SK-N-SH (cell line): ENCODE data around the gene PTPN12. TPM values are rescaled to one million over a fixed set of nuclear protein-coding genes. Genes with fewer than 3 reads are reported as not detected.

Source experiments
- CTCF ChIA-PET: fragments of 300-600, 350-600 bp; formaldehyde crosslinking; extraction: SDS; loops from one replicate; lab custom pipeline; 2021; lab: Yijun Ruan, JAX
- POLR2A ChIA-PET: fragments of 350-600 bp; sonication (Branson Sonifier 250); formaldehyde crosslinking; extraction: SDS; loops from one replicate; lab custom pipeline; 2020; ENCODE audit warnings: antibody characterized with exemption, inconsistent platforms; lab: Yijun Ruan, JAX
- DNase-seq: peaks from one replicate; pipeline ENCODE4 v3.0.0; 2012
- H2AFZ ChIP-seq: fragments of 200-600 bp; sonication (generic); 2 replicates; pipeline ENCODE4 v1.8.1; 2016; ENCODE audit warnings: antibody characterized with exemption, mild to moderate bottlenecking, low read depth
- H3F3A ChIP-seq: fragments of 200-600 bp; sonication (generic); replicated peaks from 2 replicates; pipeline ENCODE3; 2016; ENCODE audit warnings: antibody characterized with exemption, mild to moderate bottlenecking; ENCODE audit not compliant: insufficient read depth
- H3K27ac ChIP-seq, 2 experiments: fragments of 200-500 bp in 1 of 2; fragments of 200-600 bp in 1 of 2; sonication (Bioruptor generic) in 1 of 2; sonication (generic), shearing (Covaris generic) in 1 of 2; 2 replicates each; pipeline versions ENCODE4 v1.5.1 to v1.6.1; 2014 to 2016; ENCODE audit warnings: low read depth in 2 of 2, inconsistent platforms in 1 of 2, low read length in 1 of 2, mild to moderate bottlenecking in 1 of 2, mixed read lengths in 1 of 2
- H3K27me3 ChIP-seq: fragments of 200-600 bp; sonication (generic), shearing (Covaris generic); 2 replicates; pipeline ENCODE4 v1.6.1; 2016; ENCODE audit warnings: mixed run types; ENCODE audit not compliant: insufficient read depth
- H3K36me3 ChIP-seq, 2 experiments: fragments of 200-500 bp in 1 of 2; fragments of 200-600 bp in 1 of 2; sonication (Bioruptor generic) in 1 of 2; sonication (generic) in 1 of 2; replicated peaks in 1 of 2; 2 replicates each; pipeline versions ENCODE3 to v1.5.1; 2014 to 2016; ENCODE audit warnings: low read length in 1 of 2, mild to moderate bottlenecking in 1 of 2; ENCODE audit not compliant: insufficient read depth in 2 of 2, control insufficient read depth in 1 of 2
- H3K4me1 ChIP-seq, 2 experiments: fragments of 200-500 bp in 1 of 2; fragments of 200-600 bp in 1 of 2; sonication (Bioruptor generic) in 1 of 2; sonication (generic), shearing (Covaris generic) in 1 of 2; 2 replicates each; pipeline versions ENCODE4 v1.5.1 to v1.6.1; 2014 to 2016; ENCODE audit warnings: low read depth in 1 of 2, low read length in 1 of 2, mixed run types in 1 of 2; ENCODE audit not compliant: insufficient read depth in 2 of 2, control insufficient read depth in 1 of 2
- H3K4me2 ChIP-seq: fragments of 200-600 bp; sonication (generic), shearing (Covaris generic); 2 replicates; pipeline ENCODE4 v1.6.1; 2017; ENCODE audit warnings: mixed run types
- H3K4me3 ChIP-seq, 2 experiments: fragments of 200-500 bp in 1 of 2; fragments of 200-600 bp in 1 of 2; sonication (Bioruptor generic) in 1 of 2; sonication (generic), shearing (Covaris generic) in 1 of 2; 2 replicates each; pipeline versions ENCODE4 v1.5.1 to v1.8.1; 2014 to 2016; ENCODE audit warnings: low read depth in 2 of 2, inconsistent platforms in 1 of 2, low read length in 1 of 2, mild to moderate bottlenecking in 1 of 2, mixed read lengths in 1 of 2, moderate library complexity in 1 of 2
- H3K79me2 ChIP-seq: fragments of 200-600 bp; sonication (generic); 2 replicates; pipeline ENCODE4 v1.8.1; 2017; ENCODE audit warnings: mild to moderate bottlenecking; ENCODE audit not compliant: insufficient read depth
- H3K9ac ChIP-seq: fragments of 200-600 bp; sonication (generic); 2 replicates; pipeline ENCODE4 v1.6.1; 2017; ENCODE audit warnings: mixed run types
- H3K9me2 ChIP-seq: fragments of 200-600 bp; sonication (generic); 2 replicates; pipeline ENCODE4 v1.6.1; 2017; ENCODE audit warnings: mixed run types
- H3K9me3 ChIP-seq: fragments of 200-600 bp; sonication (generic); 2 replicates; pipeline ENCODE4 v1.6.1; 2017; ENCODE audit warnings: mixed run types, mild to moderate bottlenecking, moderate library complexity
- H4K20me1 ChIP-seq: fragments of 200-600 bp; sonication (generic); 2 replicates; pipeline ENCODE4 v1.6.1; 2017; ENCODE audit warnings: mild to moderate bottlenecking, mixed run types; ENCODE audit not compliant: insufficient read depth
- CHD2 ChIP-seq: fragments of 150-350 bp; IDR thresholded peaks from 2 replicates; pipeline ENCODE4 v1.6.1; 2018; ENCODE audit warnings: low read length; ENCODE audit not compliant: partially characterized antibody
- EZH2phosphoT487 ChIP-seq: fragments of 200-600 bp; sonication (generic); IDR thresholded peaks from 2 replicates; pipeline ENCODE4 v1.6.1; 2017; ENCODE audit warnings: low read depth, mixed run types, mild to moderate bottlenecking, antibody characterized with exemption, moderate library complexity, borderline replicate concordance
- GABPA ChIP-seq: IDR thresholded peaks from 2 replicates; pipeline ENCODE4 v1.4.0; 2012; ENCODE audit warnings: low read depth, mild to moderate bottlenecking
- GATA2 ChIP-seq: sonication (generic); formaldehyde crosslinking; IDR thresholded peaks from 2 replicates; pipeline ENCODE4 v1.5.0; 2020; ENCODE audit warnings: mild to moderate bottlenecking, missing genetic modification reagents
- POLR2AphosphoS5 ChIP-seq: IDR thresholded peaks from 2 replicates; pipeline ENCODE4 v1.6.1; 2012; ENCODE audit warnings: low read depth, low read length
- RAD21 ChIP-seq: IDR thresholded peaks from 2 replicates; pipeline ENCODE4 v1.6.1; 2012; ENCODE audit warnings: mild to moderate bottlenecking, low read length
- RFX5 ChIP-seq: IDR thresholded peaks from 2 replicates; pipeline ENCODE4 v1.6.1; 2012; ENCODE audit warnings: mild to moderate bottlenecking, improper control_type of control experiment, low read length
- RXRA ChIP-seq: IDR thresholded peaks from 2 replicates; pipeline ENCODE4 v1.4.0; 2012; ENCODE audit warnings: low read depth, mild to moderate bottlenecking, borderline replicate concordance
- SIN3A ChIP-seq: IDR thresholded peaks from 2 replicates; pipeline ENCODE4 v1.6.1; 2012; ENCODE audit warnings: low read depth, mild to moderate bottlenecking, low read length, moderate library complexity, borderline replicate concordance
- SMC3 ChIP-seq: IDR thresholded peaks from 2 replicates; pipeline ENCODE4 v1.6.1; 2012; ENCODE audit warnings: low read depth, low read length, improper control_type of control experiment
- YY1 ChIP-seq: IDR thresholded peaks from 2 replicates; pipeline ENCODE4 v1.4.0; 2012; ENCODE audit warnings: low read depth, mild to moderate bottlenecking
- WGBS: methylation state at CpG from one replicate; pipeline ENCODE4 v1.1.6; 2017; ENCODE audit warnings: low lambda C conversion rate; 5-methylcytosine and 5-hydroxymethylcytosine counted together
- polyA plus RNA-seq, 3 experiments: library from polyadenylated mRNA; depleted of rRNA; stranded (reverse); fragments of >200 nt; gene quantifications; 2 replicates each; pipeline ENCODE4 v1.2.3, GENCODE V29; 2012
- TF ChIP-seq, protein P1 (sequence below): IDR thresholded peaks from 2 replicates; pipeline ENCODE4 v1.4.0; 2012; ENCODE audit warnings: low read depth, borderline replicate concordance
- TF ChIP-seq, protein P2 (sequence below): fragments of 150-350 bp; IDR thresholded peaks from 2 replicates; pipeline ENCODE4 v1.6.1; 2016; ENCODE audit warnings: mild to moderate bottlenecking, low read depth, low read length
- TF ChIP-seq, protein P3 (sequence below): IDR thresholded peaks from 2 replicates; pipeline ENCODE4 v1.4.0; 2012; ENCODE audit warnings: low read depth
- TF ChIP-seq, protein P4 (sequence below): IDR thresholded peaks from 2 replicates; pipeline ENCODE4 v1.4.0; 2012; ENCODE audit warnings: low read depth, borderline replicate concordance
- TF ChIP-seq, protein P5 (sequence below): fragments of 150-350 bp; IDR thresholded peaks from 2 replicates; pipeline ENCODE4 v1.6.1; 2017; ENCODE audit warnings: antibody characterized with exemption, low read length, low read depth, borderline replicate concordance

Gene PTPN12
- polyA plus RNA-seq, 1 of the 3 experiments (the other 2 are of a cell fraction): 23.3 TPM

DNA sequence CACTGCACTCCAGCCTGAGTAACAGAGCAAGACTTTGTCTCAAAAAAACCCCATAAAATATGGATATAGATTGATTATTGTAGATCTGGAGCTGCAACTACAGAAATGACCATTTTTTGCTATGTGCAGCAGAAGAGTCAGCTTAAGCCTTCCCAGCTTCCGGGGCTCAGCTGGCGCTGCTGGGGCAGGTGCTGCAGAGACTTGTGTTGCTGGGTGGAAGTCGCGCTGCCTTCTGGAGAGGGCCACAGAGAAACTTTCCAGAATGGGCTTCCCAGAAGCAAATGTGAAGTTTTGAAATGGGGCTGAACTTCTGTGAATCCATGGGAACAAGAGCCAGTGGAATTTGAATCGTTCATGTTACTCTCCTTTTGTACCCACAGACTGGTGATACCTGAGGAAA lies 121.8 kb downstream of the PTPN12 start:
- no peaks in the 10 kb centered on the region for H3K79me2 ChIP-seq
- H3K9me3 ChIP-seq: no peaks in the 10 kb centered on the region
- H3K4me3 ChIP-seq: no peak overlapping the region
- no peak overlapping the region for H2AFZ ChIP-seq
- H3K9ac ChIP-seq: no peak overlapping the region
- H3K36me3 ChIP-seq: peaks cover 0 to 47% of the 10 kb centered on the region in 2 experiments
- POLR2A ChIA-PET: interaction anchor here (1.0 to 1.3 kb wide), 2 partner anchors 37 to 38 kb away, joined by 3 read pairs; partner anchors contain the start of gene RSBN1L
- no peak overlapping the region for H3K27ac ChIP-seq
- TF ChIP-seq, protein P1, sequence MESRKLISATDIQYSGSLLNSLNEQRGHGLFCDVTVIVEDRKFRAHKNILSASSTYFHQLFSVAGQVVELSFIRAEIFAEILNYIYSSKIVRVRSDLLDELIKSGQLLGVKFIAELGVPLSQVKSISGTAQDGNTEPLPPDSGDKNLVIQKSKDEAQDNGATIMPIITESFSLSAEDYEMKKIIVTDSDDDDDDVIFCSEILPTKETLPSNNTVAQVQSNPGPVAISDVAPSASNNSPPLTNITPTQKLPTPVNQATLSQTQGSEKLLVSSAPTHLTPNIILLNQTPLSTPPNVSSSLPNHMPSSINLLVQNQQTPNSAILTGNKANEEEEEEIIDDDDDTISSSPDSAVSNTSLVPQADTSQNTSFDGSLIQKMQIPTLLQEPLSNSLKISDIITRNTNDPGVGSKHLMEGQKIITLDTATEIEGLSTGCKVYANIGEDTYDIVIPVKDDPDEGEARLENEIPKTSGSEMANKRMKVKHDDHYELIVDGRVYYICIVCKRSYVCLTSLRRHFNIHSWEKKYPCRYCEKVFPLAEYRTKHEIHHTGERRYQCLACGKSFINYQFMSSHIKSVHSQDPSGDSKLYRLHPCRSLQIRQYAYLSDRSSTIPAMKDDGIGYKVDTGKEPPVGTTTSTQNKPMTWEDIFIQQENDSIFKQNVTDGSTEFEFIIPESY: no peak
- TF ChIP-seq EZH2phosphoT487: no peak
- no peak for TF ChIP-seq RAD21
- TF ChIP-seq SIN3A: no peak
- TF ChIP-seq, protein P2, sequence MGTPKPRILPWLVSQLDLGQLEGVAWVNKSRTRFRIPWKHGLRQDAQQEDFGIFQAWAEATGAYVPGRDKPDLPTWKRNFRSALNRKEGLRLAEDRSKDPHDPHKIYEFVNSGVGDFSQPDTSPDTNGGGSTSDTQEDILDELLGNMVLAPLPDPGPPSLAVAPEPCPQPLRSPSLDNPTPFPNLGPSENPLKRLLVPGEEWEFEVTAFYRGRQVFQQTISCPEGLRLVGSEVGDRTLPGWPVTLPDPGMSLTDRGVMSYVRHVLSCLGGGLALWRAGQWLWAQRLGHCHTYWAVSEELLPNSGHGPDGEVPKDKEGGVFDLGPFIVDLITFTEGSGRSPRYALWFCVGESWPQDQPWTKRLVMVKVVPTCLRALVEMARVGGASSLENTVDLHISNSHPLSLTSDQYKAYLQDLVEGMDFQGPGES: no peak
- TF ChIP-seq, protein P3, sequence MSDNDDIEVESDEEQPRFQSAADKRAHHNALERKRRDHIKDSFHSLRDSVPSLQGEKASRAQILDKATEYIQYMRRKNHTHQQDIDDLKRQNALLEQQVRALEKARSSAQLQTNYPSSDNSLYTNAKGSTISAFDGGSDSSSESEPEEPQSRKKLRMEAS: no peak
- TF ChIP-seq SMC3: no peak
- no peak for TF ChIP-seq GATA2 (CRISPR knock-in tag)
- TF ChIP-seq GABPA: no peak
- TF ChIP-seq, protein P4, sequence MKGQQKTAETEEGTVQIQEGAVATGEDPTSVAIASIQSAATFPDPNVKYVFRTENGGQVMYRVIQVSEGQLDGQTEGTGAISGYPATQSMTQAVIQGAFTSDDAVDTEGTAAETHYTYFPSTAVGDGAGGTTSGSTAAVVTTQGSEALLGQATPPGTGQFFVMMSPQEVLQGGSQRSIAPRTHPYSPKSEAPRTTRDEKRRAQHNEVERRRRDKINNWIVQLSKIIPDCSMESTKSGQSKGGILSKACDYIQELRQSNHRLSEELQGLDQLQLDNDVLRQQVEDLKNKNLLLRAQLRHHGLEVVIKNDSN: no peak
- no peak for TF ChIP-seq RFX5
- TF ChIP-seq POLR2AphosphoS5: no peak
- TF ChIP-seq CHD2: no peak
- TF ChIP-seq YY1: no peak
- no peak for TF ChIP-seq RXRA
- TF ChIP-seq, protein P5, sequence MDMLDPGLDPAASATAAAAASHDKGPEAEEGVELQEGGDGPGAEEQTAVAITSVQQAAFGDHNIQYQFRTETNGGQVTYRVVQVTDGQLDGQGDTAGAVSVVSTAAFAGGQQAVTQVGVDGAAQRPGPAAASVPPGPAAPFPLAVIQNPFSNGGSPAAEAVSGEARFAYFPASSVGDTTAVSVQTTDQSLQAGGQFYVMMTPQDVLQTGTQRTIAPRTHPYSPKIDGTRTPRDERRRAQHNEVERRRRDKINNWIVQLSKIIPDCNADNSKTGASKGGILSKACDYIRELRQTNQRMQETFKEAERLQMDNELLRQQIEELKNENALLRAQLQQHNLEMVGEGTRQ: no peak
- CTCF ChIA-PET: interaction anchor here (0.8 to 15.2 kb wide), 22 partner anchors 8 to 277 kb away, joined by 3 to 392 read pairs (median 6); partner anchors contain the start of genes PHTF2, RSBN1L and TMEM60
- no peaks in the 10 kb centered on the region for H3K27me3 ChIP-seq
- no peaks in the 10 kb centered on the region for H3K4me1 ChIP-seq
- no peaks in the 10 kb centered on the region for H4K20me1 ChIP-seq
- no peak for DNase-seq
- H3K4me2 ChIP-seq: no peak overlapping the region
- no peaks in the 10 kb centered on the region for H3K9me2 ChIP-seq
- WGBS: 91% methylated on average over 5 of the region's 5 CpGs
- H3F3A ChIP-seq: peaks cover 19% of the 10 kb centered on the region
